T-cell (primary cell): ENCODE measurements around the gene NCS1. TPM values are rescaled to one million over a fixed set of nuclear protein-coding genes. Genes with fewer than 3 reads are reported as not detected.

Experiments
- ATAC-seq, 4 experiments: fragments of 200-7000 bp in 3 of 4; fragments of 150-1000 bp in 1 of 4; cut with Tn5 transposase; replicated peaks in 1 of 4; 1 replicate in 3 of 4; 2 replicates in 1 of 4; pipeline ENCODE4 v1.10.0; 2021; ENCODE audit warnings: moderate library complexity in 3 of 4, mild to moderate bottlenecking in 2 of 4, moderate number of reproducible peaks in 1 of 4
- CTCF ChIA-PET, 2 donors: fragments of 300-600 bp; sonication (Branson Sonifier 250); formaldehyde crosslinking; loops; one replicate each; lab custom pipeline; 2022; ENCODE audit warnings: antibody characterized with exemption in 2 of 2; lab: Charles Lee
- POLR2A ChIA-PET, 2 donors: fragments of 300-600 bp; sonication (Branson Sonifier 250); formaldehyde crosslinking; loops; one replicate each; lab custom pipeline; 2022; ENCODE audit warnings: antibody characterized with exemption in 2 of 2; lab: Charles Lee
- DNase-seq, 35 experiments: peaks; one replicate each; pipeline versions ENCODE4 v3.0.0 to v3.0.0-alpha.2; 2013 to 2023
- H3K27ac ChIP-seq: one replicate; pipeline ENCODE4 v1.5.1; 2013; ENCODE audit warnings: low read length
- H3K27me3 ChIP-seq, 2 experiments: replicated peaks in 1 of 2; 1 replicate in 1 of 2; 2 replicates in 1 of 2; pipeline versions ENCODE4 v1.6.1 to v1.7.0; 2013; ENCODE audit warnings: low read length in 1 of 2, mixed read lengths in 1 of 2; ENCODE audit not compliant: control insufficient read depth in 2 of 2, insufficient read depth in 2 of 2; ENCODE audit errors: extremely low read depth in 1 of 2
- H3K36me3 ChIP-seq, 2 donors: 1 replicate in 1 of 2; 2 replicates in 1 of 2; pipeline versions ENCODE4 v1.6.1 to v1.7.0; 2013; ENCODE audit warnings: low read length in 1 of 2; ENCODE audit not compliant: control insufficient read depth in 2 of 2, insufficient read depth in 1 of 2; ENCODE audit errors: extremely low read depth in 1 of 2
- H3K4me1 ChIP-seq, 2 experiments: 1 replicate in 1 of 2; 2 replicates in 1 of 2; pipeline versions ENCODE4 v1.6.1 to v1.7.0; 2013; ENCODE audit warnings: low read length in 2 of 2, mixed read lengths in 1 of 2; ENCODE audit not compliant: insufficient read depth in 2 of 2, control insufficient read depth in 1 of 2; ENCODE audit errors: extremely low read depth in 1 of 2
- H3K4me3 ChIP-seq, 2 donors: 1 replicate in 1 of 2; 2 replicates in 1 of 2; pipeline versions ENCODE4 v1.5.1 to v1.7.0; 2013; ENCODE audit warnings: mild to moderate bottlenecking in 2 of 2, low read length in 1 of 2, moderate library complexity in 1 of 2; ENCODE audit not compliant: control insufficient read depth in 1 of 2; ENCODE audit errors: extremely low read depth in 1 of 2
- H3K9me3 ChIP-seq: 2 replicates; pipeline ENCODE4 v1.7.0; 2013
- H3K27ac Mint-ChIP-seq, 2 donors: one replicate each; pipeline ENCODE4 v1.8.0; 2020 to 2021; ENCODE audit warnings: mild to moderate bottlenecking in 2 of 2, mixed read lengths in 2 of 2
- H3K27me3 Mint-ChIP-seq, 2 donors: one replicate each; pipeline ENCODE4 v1.8.0; 2021 to 2022; ENCODE audit warnings: mixed read lengths in 2 of 2
- H3K36me3 Mint-ChIP-seq: one replicate; pipeline ENCODE4 v1.8.0; 2021; ENCODE audit warnings: mixed read lengths
- H3K4me1 Mint-ChIP-seq, 3 donors: one replicate each; pipeline ENCODE4 v1.8.0; 2020 to 2022; ENCODE audit warnings: mixed read lengths in 3 of 3, mild to moderate bottlenecking in 1 of 3
- H3K4me3 Mint-ChIP-seq, 3 donors: one replicate each; pipeline ENCODE4 v1.8.0; 2020 to 2022; ENCODE audit warnings: mild to moderate bottlenecking in 3 of 3, mixed read lengths in 3 of 3, moderate library complexity in 3 of 3
- H3K9me3 Mint-ChIP-seq, 3 donors: one replicate each; pipeline ENCODE4 v1.8.0; 2020 to 2022; ENCODE audit warnings: mixed read lengths in 3 of 3
- WGBS: methylation state at CpG from one replicate; pipeline ENCODE4 v1.1.5; 2013; ENCODE audit warnings: missing lambda C conversion rate; ENCODE audit not compliant: insufficient coverage; 5-methylcytosine and 5-hydroxymethylcytosine counted together
- total RNA-seq, 35 experiments: library from RNA in 6 of 35; stranded (reverse) in 6 of 35; fragments of 120-200 nt in 1 of 35; gene quantifications; one replicate each; pipeline versions ENCODE4 v1.2.1 to v1.2.4 and lab custom pipeline; 2013 to 2026

The NCS1 gene
- total RNA-seq, 5 donors from 2014 or later (not counting 1 experiment from before 2014, with no cell fraction given), result 0.20 to 0.82 (median 0.46) TPM; not detected in 1

GRCh38 chr9:130128733-130129431, 43.3 kb upstream of the NCS1 start:
- WGBS, result 1% methylated on average over 11 of the region's 14 CpGs
- no peaks in the 10 kb centered on the region for H3K9me3 Mint-ChIP-seq
- H3K27me3 Mint-ChIP-seq, result no peaks in the 10 kb centered on the region
- Histone ChIP-seq H3K4me3 (peak overlapping the region; percentile 19 to 27), H3K36me3 (peaks cover 0 to 7% of the 10 kb centered on the region in 2 donors), H3K27ac (peak overlapping the region; percentile 98), H3K27me3 (no peaks in the 10 kb centered on the region), H3K9me3 (no peaks in the 10 kb centered on the region), H3K4me1 (peaks cover 46 to 62% of the 10 kb centered on the region in 2 experiments)
- DNase-seq (peak in 34 of 35 experiments; percentile 17 to 82 (median 44)), ATAC-seq (peak; percentile 41 to 65 (median 47))
- H3K27ac Mint-ChIP-seq, result peak overlapping the region; percentile 92 to 98
- CTCF ChIA-PET, result interaction anchor here in 1 of 2 donors (0.8 to 2.8 kb wide), 2 partner anchors 22 to 159 kb away, joined by 3 to 13 read pairs; no protein-coding TSS in a partner anchor
- peaks cover 20% of the 10 kb centered on the region for H3K36me3 Mint-ChIP-seq
- POLR2A ChIA-PET, result interaction anchor here (0.5 to 1.0 kb wide), 6 partner anchors 15 to 1580 kb away, joined by 3 to 6 read pairs (median 3); no protein-coding TSS in a partner anchor
- peaks cover 56 to 62% (median 59%) of the 10 kb centered on the region in 3 donors for H3K4me1 Mint-ChIP-seq
- H3K4me3 Mint-ChIP-seq, result peak overlapping the region; percentile 64 to 88 (median 78)

DNA sequence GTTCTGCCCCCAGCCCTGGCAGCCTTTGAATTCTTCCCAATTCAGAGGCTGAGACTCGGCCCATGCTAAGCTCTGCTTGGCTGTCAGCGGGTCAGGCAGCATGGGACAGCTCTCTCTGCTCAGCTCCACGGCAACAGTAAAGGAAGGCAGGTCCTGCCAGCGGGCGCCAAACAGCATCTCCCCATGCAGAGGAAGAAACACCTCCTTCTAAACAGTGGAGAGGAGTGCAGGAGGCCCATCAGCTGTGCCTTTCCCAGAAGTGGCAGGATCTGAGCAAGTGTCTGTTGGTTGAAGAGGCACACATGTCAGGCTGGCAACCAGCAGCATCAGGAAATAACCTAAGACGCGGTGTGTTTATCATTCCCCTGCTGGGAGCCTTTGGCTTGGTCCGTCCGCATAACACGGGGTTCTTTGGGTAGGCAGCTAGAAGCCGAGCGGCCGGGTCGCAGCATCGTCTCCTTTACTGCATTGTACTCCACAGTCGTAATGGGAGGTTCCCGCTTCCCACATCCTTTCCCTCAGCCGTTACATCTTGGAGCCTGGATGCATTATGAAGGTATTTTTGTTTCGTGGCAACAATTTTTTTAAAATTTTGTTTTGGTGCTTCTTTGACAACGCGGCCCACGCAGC, 42.7 kb upstream of the NCS1 start:
- Mint-ChIP-seq H3K4me3 (peak overlapping the region; percentile 2 to 88 (median 78)), H3K27me3 (no peaks in the 10 kb centered on the region), H3K36me3 (peaks cover 20% of the 10 kb centered on the region), H3K4me1 (peaks cover 56 to 62% (median 59%) of the 10 kb centered on the region in 3 donors), H3K27ac (peak overlapping the region; percentile 92 to 98), H3K9me3 (no peaks in the 10 kb centered on the region)
- Histone ChIP-seq H3K27ac (peak overlapping the region; percentile 98), H3K9me3 (no peaks in the 10 kb centered on the region), H3K27me3 (no peaks in the 10 kb centered on the region), H3K4me1 (peaks cover 46 to 62% of the 10 kb centered on the region in 2 experiments), H3K4me3 (peak overlapping the region in 1 of 2 donors; percentile 6), H3K36me3 (peaks cover 0 to 2% of the 10 kb centered on the region in 2 donors)
- ATAC-seq (no peak), DNase-seq (peak in 8 of 35 experiments; percentile 6 to 46 (median 17))
- ChIA-PET POLR2A (interaction anchor here in 1 of 2 donors (0.6 kb wide), 1 partner anchor 16 kb away, joined by 6 read pairs; no protein-coding TSS in a partner anchor), CTCF (interaction anchor here in 1 of 2 donors (2.8 kb wide), 1 partner anchor 22 kb away, joined by 13 read pairs; no protein-coding TSS in a partner anchor)
- WGBS, result 68% methylated on average over 13 of the region's 22 CpGs

DNA sequence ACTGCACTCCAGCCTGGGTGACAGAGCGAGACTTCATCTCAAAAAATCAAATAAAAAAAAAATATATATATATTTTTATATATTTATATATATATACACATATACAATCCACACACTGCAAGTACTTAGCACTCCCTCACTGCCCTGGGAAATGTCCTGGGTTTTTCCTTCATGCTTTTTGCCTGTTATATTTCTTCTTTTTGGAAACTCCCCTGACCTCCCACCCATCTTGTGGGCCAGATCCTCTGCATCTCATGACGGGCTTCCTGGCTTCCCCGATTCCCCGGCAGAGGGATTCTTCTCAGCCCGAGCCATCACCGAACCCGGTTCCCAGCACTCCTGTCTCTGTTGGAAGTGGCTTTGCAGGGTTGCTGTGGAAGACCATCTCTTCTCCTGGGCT, 39.5 kb upstream of the NCS1 start:
- H3K27ac Mint-ChIP-seq, result peak overlapping the region in 1 of 2 donors; percentile 44
- 100% methylated on average over 6 of the region's 7 CpGs for WGBS
- Histone ChIP-seq H3K4me3 (no peak overlapping the region), H3K27ac (no peak overlapping the region), H3K9me3 (no peaks in the 10 kb centered on the region), H3K36me3 (peaks cover 0 to 5% of the 10 kb centered on the region in 2 donors), H3K27me3 (no peaks in the 10 kb centered on the region), H3K4me1 (peaks cover 33 to 51% of the 10 kb centered on the region in 2 experiments)
- peaks cover 48 to 62% (median 52%) of the 10 kb centered on the region in 3 donors for H3K4me1 Mint-ChIP-seq
- POLR2A ChIA-PET, result no interaction called here
- peak overlapping the region in 1 of 3 donors; percentile 37 for H3K4me3 Mint-ChIP-seq
- H3K27me3 Mint-ChIP-seq, result no peaks in the 10 kb centered on the region
- DNase-seq, result no peak
- no peaks in the 10 kb centered on the region for H3K9me3 Mint-ChIP-seq
- CTCF ChIA-PET, result no interaction called here
- peaks cover 42% of the 10 kb centered on the region for H3K36me3 Mint-ChIP-seq
- ATAC-seq, result no peak

DNA sequence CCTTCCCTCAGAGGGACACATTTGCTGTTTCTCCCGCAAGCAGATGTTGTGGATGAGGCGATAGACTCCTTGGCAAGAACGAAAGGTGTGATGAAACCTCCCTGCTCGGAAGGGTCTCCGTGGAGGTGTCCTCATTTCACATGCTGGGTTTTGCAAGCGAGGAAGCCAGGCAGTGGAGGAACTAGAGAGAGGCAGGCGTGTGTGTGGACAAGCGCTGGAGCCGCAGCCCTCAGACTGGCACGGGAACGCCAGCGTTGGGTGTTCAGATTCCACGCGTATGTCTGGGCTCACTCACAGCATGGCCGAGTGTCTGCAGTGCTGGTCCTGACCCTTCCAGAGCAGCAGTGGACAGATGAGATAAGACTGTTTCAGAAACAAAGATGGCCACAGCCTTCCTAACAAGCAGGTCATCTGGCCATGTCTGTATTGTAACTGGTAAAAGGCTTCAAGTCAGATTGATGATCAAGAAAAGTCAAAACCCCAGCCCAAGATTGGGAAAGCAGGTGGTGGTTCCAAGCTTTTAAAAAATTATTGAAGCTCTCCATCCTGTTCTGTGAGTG, 35.0 kb upstream of the NCS1 start:
- Mint-ChIP-seq H3K9me3 (no peaks in the 10 kb centered on the region), H3K36me3 (peaks cover 37% of the 10 kb centered on the region), H3K27me3 (no peaks in the 10 kb centered on the region), H3K27ac (no peak overlapping the region), H3K4me1 (peaks cover 33 to 49% (median 41%) of the 10 kb centered on the region in 3 donors), H3K4me3 (no peak overlapping the region)
- ATAC-seq (no peak), DNase-seq (no peak)
- Histone ChIP-seq H3K36me3 (peaks cover 0 to 5% of the 10 kb centered on the region in 2 donors), H3K9me3 (no peaks in the 10 kb centered on the region), H3K4me1 (peaks cover 14 to 36% of the 10 kb centered on the region in 2 experiments), H3K4me3 (no peak overlapping the region), H3K27ac (no peak overlapping the region), H3K27me3 (peaks cover 0 to 3% of the 10 kb centered on the region in 2 experiments)
- 95% methylated on average over 14 of the region's 15 CpGs for WGBS
- CTCF ChIA-PET, result no interaction called here
- POLR2A ChIA-PET, result no interaction called here

DNA sequence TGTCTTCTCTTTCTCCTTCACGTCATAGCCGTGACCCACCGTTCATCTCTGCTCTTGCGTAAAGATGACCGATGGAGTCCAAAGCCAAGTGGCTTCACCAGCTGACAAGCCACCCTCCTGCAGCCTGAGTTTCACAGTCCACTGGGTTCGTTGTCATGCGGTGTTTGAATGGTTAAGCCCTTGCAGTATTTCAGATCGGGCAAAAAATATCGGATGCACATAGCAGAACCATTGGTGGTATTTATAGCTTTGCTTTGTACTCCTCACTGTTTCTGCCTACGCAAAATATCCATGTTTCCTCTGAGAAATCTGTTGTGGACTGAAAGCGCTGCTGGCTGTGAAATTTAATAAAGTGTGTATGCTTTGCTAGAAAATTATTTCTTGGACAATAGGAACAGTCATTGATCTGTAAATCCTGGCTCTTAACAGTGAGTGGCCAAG, 34.5 kb upstream of the NCS1 start:
- H3K4me3 Mint-ChIP-seq, result no peak overlapping the region
- peaks cover 37% of the 10 kb centered on the region for H3K36me3 Mint-ChIP-seq
- no peak overlapping the region for H3K27ac ChIP-seq
- DNase-seq, result no peak
- H3K9me3 Mint-ChIP-seq, result no peaks in the 10 kb centered on the region
- H3K27me3 ChIP-seq, result peaks cover 0 to 6% of the 10 kb centered on the region in 2 experiments
- peaks cover 14 to 36% of the 10 kb centered on the region in 2 experiments for H3K4me1 ChIP-seq
- POLR2A ChIA-PET, result no interaction called here
- no peaks in the 10 kb centered on the region for H3K9me3 ChIP-seq
- no peak for ATAC-seq
- CTCF ChIA-PET, result no interaction called here
- H3K4me1 Mint-ChIP-seq, result peaks cover 33 to 48% (median 40%) of the 10 kb centered on the region in 3 donors
- no peaks in the 10 kb centered on the region for H3K27me3 Mint-ChIP-seq
- H3K4me3 ChIP-seq, result no peak overlapping the region
- WGBS, result 96% methylated on average over 11 of the region's 11 CpGs
- peaks cover 0 to 5% of the 10 kb centered on the region in 2 donors for H3K36me3 ChIP-seq
- no peak overlapping the region for H3K27ac Mint-ChIP-seq

DNA sequence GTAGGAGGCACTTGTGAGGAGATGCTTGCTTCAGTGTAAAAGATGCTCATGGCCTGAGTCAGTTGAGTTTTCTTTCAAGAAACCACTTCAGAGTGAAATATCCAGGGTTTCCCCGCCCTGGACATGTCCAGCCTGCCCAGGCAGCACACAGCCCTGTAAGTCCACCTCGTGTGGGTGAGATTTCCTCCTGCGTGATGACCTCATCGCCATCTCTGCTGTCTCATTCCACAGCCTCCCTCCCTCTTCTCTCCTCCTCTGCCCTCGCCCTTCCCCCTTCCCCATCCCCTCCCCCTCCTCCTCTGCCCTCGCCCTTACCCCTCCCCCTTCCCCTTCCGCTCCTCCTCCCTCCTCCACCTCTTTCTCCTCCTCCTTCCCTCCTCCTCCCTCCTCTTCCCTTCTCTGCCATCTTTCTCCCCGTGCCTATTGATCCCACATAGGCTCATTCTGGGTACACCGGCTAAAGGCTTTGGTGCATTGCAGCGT, 34.0 kb upstream of the NCS1 start:
- ChIA-PET CTCF (no interaction called here), POLR2A (no interaction called here)
- WGBS, result 80% methylated on average over 1 of the region's 10 CpGs
- peaks cover 14 to 39% of the 10 kb centered on the region in 2 experiments for H3K4me1 ChIP-seq
- peaks cover 0 to 5% of the 10 kb centered on the region in 2 donors for H3K36me3 ChIP-seq
- H3K27me3 Mint-ChIP-seq, result no peaks in the 10 kb centered on the region
- no peak for DNase-seq
- no peak for ATAC-seq
- H3K27ac Mint-ChIP-seq, result no peak overlapping the region
- peaks cover 32% of the 10 kb centered on the region for H3K36me3 Mint-ChIP-seq
- peak overlapping the region in 1 of 3 donors; percentile 55 for H3K4me3 Mint-ChIP-seq
- no peaks in the 10 kb centered on the region for H3K9me3 ChIP-seq
- no peaks in the 10 kb centered on the region for H3K9me3 Mint-ChIP-seq
- no peak overlapping the region for H3K4me3 ChIP-seq
- peaks cover 0 to 11% of the 10 kb centered on the region in 2 experiments for H3K27me3 ChIP-seq
- H3K27ac ChIP-seq, result no peak overlapping the region
- peaks cover 27 to 43% (median 40%) of the 10 kb centered on the region in 3 donors for H3K4me1 Mint-ChIP-seq
